Occipital lobe (tissue), 2 donors: ENCODE measurements around the gene PRSS56. TPM values are rescaled to one million over a fixed set of nuclear protein-coding genes. Genes with fewer than 3 reads are reported as not detected.

Experiments
- DNase-seq: peaks from one replicate; lab custom pipeline; 2025; lab: John Stamatoyannopoulos, UW
- total RNA-seq: library from RNA; depleted of rRNA; stranded (reverse); fragments of >200 nt; gene quantifications from one replicate; pipeline ENCODE4 v1.2.3, GENCODE V29; 2014

Gene PRSS56
- total RNA-seq, 1 donor from 2014 or later, result not detected

- no peak for DNase-seq
Measured at GRCh38 chr2:232541195-232541960, 21.2 kb downstream of the PRSS56 start.

GRCh38 chr2:232541961-232542714 lies 21.9 kb downstream of the PRSS56 start:
- no peak for DNase-seq

GRCh38 chr2:232542715-232543467 lies 22.7 kb downstream of the PRSS56 start:
- DNase-seq, result no peak

GRCh38 chr2:232543491-232543890 lies 23.3 kb downstream of the PRSS56 start:
- no peak for DNase-seq

GRCh38 chr2:232543928-232544631 lies 23.9 kb downstream of the PRSS56 start:
- DNase-seq, result no peak

GRCh38 chr2:232544674-232545073 lies 24.5 kb downstream of the PRSS56 start:
- DNase-seq, result no peak

- no peak for DNase-seq
Measured at GRCh38 chr2:232545511-232546375, 25.6 kb downstream of the PRSS56 start.

- no peak for DNase-seq
Measured at GRCh38 chr2:232547991-232548390, 27.8 kb downstream of the PRSS56 start.

- no peak for DNase-seq
Measured at GRCh38 chr2:232549655-232550353, 29.6 kb downstream of the PRSS56 start.

GRCh38 chr2:232550354-232551249 lies 30.4 kb downstream of the PRSS56 start, which contains the start of the genes EIF4E2 and TIGD1:
Gene EIF4E2, plus strand, starts transcription at chr2:232550689. Its CDS starts 36 bp downstream, at chr2:232550725.
Gene TIGD1, minus strand, starts transcription at chr2:232550557. Its CDS starts 675 bp downstream, at chr2:232549882.
- DNase-seq, result peak; percentile 93

- DNase-seq, result no peak
Measured at GRCh38 chr2:232551250-232551638, 31.1 kb downstream of the PRSS56 start.

- no peak for DNase-seq
Measured at GRCh38 chr2:232551776-232552175, 31.6 kb downstream of the PRSS56 start.

- DNase-seq, result no peak
Measured at GRCh38 chr2:232556426-232556825, 36.2 kb downstream of the PRSS56 start.

GRCh38 chr2:232562515-232563151 lies 42.4 kb downstream of the PRSS56 start:
- no peak for DNase-seq

GRCh38 chr2:232563580-232563979 lies 43.4 kb downstream of the PRSS56 start:
- no peak for DNase-seq

- DNase-seq, result no peak
Measured at GRCh38 chr2:232567721-232568120, 47.5 kb downstream of the PRSS56 start.

GRCh38 chr2:232568161-232568560 lies 48.0 kb downstream of the PRSS56 start:
- DNase-seq, result no peak

- DNase-seq, result no peak
Measured at GRCh38 chr2:232569541-232569940, 49.4 kb downstream of the PRSS56 start.
